Measurements from ENCODE around the gene TMEM138.
A peak's percentile ranks its signal among the peaks of the same experiment; 100 is the strongest.

TMEM138 gene

DNA sequence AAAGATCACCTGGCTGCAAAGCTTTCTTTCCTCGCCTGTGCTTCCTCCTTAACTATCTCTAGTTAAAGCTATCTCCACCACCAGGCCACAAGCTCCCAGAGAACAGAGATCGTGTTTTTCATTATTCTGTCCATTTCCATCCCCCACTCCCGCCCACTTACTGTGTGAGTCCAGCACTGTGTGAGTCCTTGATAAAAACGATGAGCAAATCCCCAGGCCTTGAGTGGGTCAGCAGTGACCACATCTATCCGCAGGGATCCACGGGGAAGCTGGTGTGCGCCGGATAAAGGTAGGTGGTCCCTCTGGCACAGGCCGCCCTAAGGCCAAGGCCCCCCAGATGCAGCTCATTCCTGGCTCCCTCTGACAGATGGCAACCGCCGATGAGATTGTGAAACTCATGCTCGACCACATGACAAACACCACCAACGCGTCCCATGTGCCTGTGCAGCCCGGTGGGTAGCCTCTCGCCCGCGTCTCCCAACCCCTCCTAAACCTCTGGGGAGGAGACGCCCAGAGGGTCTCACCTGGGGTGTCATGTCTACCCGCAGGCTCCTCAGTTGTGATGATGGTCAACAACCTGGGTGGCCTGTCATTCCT is 19.9 kb upstream of the TMEM138 start:
- DNase-seq = no peak

DNA sequence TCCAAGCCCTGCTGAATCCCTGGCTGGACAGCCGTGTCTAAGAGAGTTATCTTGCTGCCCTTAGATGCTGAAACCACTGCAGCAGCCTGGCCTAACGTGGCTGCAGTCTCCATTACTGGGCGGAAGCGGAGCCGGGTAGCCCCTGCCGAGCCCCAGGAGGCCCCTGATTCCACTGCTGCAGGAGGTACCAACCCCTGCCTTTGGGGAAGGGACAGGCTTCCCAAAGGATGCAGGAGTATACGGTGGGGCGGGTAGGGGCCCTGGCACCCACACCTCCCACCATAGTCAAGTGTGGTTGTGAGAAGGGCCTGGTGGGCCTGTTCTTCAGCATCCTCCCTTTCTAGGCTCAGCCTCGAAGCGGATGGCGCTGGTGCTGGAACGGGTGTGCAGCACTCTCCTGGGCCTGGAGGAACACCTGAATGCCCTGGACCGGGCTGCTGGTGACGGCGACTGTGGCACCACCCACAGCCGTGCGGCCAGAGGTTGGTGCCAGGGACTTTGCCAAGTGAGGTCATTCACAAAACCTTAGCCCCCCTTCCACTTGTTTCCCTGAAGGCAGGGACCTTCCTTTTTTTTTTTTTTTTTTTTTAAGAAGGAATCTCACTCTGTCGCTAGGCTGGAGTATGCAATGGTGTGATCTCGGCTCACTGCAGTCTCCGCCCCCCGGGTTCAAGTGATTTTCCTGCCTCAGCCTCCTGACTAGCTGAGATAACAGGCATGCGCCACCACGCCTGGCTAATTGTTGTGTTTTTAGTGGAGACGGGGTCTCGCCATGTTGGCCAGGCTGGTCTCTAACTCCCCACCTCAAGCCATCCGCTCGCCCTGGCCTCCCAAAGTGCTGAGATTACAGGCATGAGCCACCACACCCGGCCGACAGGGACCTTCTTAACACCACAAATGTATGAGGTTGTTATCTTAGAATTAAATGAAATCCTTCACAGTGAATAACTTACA is 18.1 kb upstream of the TMEM138 start:
- DNase-seq = peak; percentile 53

DNA sequence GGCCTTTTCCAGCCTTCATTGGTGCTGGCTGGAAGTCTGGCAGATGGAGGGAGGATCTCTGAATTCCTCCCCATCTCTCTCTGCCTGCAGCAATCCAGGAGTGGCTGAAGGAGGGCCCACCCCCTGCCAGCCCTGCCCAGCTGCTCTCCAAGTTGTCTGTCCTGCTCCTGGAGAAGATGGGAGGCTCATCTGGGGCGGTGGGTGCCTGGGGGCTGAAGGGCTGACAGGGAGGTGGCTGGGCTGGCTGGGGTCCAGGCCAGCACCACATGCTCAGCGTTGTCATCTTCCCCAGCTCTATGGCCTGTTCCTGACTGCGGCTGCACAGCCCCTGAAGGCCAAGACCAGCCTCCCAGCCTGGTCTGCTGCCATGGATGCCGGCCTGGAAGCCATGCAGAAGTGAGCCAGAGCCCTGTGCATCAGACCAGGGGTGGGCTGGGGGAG is 17.0 kb upstream of the TMEM138 start:
- DNase-seq = no peak

DNA sequence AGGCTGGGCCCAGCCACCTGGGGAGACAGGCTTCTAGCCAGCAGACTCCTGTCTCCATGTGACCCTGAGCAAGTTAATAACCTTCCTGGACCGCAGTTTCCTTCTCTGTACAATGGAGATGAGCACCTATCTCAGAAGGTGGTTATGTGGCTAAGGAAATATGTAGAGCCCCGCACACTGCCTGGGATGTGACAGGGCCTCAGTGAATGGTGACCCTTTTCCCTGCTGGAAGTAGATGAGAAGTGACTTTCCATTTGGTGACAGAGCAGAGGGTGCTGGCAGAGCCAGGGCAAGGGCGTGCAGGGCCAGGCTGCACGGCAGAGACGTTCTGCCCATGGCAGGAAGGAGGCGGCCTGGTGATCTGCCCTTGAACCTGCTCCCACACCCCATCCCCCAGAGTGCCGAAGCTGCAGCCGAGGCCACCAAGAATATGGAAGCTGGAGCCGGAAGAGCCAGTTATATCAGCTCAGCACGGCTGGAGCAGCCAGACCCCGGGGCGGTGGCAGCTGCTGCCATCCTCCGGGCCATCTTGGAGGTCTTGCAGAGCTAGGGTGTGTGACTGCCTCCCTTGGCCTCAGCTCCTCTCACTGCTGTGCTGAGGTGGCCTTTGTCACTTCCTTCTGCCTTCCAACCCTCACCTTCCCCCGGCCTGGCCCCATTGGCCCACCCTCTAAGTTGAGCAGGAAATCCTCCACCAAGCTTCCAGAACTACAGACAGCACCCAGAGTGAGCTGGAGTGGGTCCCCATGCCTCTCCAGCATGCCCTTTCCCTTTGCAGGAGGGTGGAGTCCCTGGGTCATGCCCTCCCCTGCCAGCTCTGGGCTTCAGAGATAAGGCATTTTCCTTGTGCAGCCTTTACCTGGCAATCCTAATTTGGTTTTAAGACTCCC is 16.0 kb upstream of the TMEM138 start:
- peak; percentile 87 for DNase-seq

DNA sequence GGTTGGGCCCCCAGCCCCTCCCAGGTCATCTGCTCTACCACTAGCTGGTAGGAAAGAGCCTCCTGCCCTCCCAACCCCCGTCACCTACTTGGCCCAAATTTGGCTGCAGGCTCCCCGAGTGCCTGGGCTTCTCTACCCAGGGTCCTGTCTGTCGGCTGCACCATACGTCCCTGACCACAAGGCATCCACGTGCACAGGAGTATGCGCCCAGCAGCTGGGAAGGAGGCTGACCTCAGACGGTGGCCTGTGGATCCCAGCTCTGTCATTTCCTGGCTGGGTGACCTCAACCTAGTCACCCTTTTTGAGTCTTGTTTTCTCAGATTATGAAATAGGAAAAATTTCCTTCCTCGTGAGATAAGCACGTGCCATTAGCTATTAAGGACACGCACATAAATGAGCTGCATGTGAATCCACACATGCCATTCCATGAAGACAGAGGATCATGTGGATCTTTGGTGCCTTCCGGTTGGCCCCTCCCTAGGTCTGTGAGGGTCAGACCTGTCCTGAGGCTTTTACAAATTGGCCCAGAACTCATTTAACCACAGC is 14.2 kb upstream of the TMEM138 start:
- DNase-seq = no peak

DNA sequence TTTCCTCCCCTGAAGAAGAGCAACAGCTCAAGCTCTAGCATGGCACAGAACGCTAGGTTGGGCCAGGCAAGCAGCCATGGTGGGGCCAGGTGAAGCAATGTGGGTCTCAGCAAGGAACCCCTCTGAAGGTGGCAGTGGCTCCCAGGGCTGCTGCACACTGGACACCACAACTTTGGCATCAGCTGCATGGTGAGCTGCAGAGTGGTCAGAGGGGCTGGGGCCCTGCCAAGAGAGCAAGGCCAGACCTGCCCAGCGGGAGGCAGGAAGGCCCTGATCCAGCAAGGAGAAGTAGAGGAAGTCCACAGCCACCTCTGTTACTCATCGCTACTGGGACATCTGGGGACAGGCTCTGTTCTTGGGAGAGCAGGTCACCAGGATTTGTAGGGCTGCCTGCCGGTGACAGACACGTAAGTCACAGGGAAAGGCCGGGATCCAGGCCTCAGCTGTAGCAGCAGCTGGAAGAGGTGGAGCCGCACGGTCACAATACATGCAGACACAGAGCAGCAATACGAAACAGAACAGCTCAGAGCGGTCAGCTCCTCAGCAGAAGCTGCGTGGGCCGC is 12.9 kb upstream of the TMEM138 start:
- no peak for DNase-seq

DNA sequence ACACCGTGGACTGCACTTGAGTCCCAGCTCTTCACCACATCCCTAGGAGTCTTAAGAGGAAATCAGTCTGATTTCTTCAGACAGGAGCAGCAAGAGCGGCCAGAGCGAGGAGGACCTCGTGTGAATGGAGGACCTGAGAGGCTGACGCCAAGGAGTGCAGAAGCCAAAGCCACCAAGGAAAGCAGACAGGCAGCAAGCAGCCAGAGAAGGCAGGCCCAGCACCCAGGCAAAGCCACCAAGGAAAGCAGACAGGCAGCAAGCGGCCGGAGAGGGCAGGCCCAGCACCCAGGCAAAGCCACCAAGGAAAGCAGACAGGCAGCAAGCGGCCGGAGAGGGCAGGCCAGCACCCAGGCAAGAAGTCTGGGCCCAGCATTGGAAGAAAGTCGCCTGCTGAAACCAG is 12.3 kb upstream of the TMEM138 start:
- no peak for DNase-seq

DNA sequence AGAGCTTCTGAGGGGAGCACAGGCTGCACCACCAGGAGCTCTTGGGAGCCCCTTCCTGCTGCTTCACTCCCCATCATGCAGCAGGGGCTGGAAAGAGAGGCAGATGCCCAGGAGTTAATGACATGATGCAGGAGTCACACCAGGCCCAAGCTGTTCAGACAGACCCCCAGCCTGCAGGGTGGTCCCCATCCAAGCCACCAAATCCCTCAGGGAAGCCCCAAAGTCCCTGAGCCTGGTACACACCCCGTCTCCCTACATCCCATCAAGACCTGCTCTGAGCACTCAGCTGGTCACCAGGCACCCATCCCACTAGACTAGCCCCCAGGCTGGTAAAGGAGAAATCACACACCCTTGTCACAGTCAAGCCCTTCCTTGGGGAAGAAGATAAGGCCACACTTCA is 11.8 kb upstream of the TMEM138 start:
- no peak for DNase-seq

DNA sequence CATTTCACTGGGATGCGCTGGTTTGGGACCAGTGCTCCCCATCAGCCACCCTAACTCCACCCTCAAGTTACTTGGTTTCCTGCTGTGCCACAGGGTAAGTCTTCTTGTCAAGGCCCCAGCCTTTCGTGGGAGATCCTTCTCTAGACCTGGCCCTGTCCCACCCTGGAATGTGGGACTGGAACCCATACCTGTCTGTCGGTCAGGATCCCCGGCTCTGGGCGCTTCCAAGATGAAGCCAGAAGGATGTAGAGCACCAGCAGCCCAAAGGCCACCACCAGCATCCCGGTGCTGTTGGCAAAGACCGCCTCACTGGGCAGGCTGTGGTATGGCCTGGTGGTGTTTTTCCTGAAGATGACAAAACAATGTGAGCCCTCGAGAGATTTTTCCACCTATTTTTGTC is 11.4 kb upstream of the TMEM138 start:
- DNase-seq = no peak

DNA sequence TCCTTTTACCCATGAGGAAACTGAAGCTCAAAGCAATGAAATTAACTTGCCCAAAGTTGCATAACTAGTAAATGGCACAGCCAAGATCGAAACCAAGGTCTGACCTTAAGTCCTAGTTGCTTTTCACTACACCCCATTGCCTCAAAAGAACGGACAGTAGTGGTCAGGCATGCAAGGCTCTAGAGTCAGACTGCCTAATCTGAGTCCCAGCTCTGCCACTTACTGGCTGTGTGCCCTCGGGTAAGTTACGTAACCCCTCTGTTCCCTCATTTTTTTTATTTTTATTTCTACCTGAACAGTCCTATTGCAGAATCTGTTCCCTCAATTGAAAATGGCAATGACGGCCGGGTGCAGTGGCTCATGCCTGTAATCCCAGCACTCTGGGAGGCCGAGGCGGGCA is 10.1 kb upstream of the TMEM138 start:
- DNase-seq = no peak

DNA sequence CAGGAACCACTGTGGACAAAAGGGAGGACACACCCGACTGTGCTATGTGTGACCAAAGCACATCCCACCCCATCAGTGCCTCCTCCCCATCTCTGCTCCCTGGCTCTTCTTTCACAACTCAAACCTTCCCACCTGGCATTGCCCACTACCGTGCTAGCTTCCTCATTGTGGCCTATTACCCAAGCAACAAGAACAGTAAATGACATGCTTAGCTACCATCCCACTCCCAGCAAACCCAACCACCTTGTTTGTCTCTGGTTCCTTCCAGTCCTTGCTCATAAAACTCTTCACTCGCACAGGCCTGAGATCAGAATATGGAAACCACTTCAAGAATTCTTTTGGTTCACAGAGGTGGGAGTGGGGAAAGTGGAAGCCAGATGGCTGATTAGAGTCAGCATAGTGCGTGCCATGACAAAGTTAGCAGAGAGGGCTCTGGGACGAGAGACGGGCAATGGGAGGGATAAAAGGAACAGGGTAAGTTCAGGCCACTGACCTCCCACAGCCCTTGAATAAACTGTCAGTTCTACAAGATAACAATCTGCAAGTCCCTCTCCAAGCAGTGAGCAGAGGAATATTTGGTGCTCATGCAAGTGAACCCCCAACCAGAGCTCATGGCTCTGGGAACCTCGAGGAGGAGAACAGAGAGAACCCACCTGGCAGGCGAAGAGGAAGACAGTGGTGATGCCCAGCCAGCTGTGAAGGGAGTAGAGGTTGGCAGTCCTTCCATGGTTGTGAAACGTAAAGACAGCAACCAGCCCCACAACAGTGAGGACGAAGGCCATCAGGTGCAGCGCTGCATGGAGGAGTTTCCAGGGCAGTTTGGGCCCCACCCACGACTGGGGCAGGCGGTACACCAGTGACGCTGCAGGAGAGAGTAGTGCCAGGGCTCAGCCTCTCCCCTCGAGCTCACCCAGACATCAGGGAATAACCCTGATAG is 8.8 kb upstream of the TMEM138 start:
- DNase-seq = no peak

DNA sequence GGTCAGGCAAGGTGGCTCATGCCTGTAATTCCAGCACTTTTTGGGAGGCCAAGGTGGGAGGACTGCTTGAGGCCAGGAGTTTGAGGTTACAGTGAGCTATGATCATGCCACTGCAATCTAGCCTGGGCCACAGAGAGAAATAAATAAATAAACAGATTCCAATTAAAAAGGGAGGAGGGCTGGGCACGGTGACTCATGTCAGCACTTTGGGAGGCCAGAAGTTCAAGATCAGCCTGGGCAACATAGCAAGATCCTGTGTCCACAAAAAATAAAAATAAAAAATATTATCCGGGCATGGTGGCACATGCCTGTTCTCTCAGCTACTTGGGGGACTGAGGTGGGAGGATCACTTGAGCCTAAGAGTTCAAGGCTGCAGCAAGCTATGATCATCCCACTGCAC is 8.0 kb upstream of the TMEM138 start:
- no peak for DNase-seq

DNA sequence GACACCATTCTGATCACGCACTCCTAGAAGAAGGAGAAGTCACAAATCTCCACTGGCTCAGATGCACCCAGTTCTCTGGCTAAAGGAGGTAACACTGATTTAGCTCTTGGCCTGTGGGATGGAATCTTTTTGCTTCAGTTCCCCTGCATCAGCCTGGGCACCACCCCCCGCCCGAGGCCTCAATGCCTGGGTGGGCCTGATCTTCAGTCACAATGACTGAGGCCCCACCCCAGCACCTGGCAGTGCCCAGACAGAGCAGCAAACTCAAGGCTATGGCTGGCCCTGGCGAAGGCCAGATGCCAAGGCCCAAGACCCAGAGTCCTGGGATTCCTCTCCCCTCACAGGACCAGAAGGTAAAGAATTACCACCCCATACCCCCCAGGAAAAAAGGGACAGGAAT is 5.5 kb upstream of the TMEM138 start:
- no peak for DNase-seq

DNA sequence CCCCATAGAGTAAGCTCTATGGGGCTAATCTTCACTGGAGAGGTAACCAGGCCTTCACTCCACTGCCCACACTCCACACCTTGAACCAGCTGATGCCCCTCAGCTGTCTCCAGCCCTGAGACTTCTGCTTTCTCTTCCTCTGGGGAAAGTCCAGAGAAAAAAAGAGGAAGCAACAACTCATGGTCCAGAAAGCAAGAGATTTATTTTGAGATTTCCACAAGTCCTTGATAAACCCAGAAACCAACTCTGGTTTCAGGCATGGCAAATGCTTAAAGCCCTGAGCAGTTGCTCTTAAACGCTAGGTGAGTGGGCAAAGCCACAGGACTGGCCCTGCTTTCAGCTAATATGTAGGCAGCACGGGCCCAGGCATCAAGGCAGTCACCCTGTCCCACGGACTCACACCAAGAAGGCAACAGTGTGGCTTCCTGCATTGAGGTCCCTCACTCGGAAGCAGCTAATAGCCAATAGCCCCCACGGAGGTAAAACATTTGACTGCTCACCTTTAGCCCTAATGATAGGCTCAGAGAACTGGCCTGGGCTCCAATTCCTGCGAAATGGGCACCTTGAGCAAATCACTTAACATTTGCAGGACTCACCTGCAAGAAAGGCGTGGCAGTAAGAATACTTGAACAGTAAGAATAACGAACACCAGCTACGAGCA is 4.8 kb upstream of the TMEM138 start:
- DNase-seq = peak; percentile 11

DNA sequence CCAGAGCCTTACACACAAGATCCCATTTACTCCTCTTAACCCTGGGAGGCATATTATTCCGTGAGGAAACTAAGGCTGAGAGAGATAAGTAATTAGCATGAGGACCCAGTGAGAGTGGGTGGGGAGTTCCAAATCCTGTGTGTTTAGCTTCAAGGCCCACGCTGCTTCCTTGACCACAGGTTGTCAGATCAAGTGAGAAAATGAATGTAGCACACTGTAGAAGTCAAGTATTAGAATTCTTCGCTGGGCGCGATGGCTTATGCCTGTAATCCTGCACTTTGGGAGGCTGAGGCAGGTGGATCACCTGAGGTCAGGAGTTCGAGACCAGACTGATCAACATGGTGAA is 4.3 kb upstream of the TMEM138 start:
- no peak for DNase-seq

DNA sequence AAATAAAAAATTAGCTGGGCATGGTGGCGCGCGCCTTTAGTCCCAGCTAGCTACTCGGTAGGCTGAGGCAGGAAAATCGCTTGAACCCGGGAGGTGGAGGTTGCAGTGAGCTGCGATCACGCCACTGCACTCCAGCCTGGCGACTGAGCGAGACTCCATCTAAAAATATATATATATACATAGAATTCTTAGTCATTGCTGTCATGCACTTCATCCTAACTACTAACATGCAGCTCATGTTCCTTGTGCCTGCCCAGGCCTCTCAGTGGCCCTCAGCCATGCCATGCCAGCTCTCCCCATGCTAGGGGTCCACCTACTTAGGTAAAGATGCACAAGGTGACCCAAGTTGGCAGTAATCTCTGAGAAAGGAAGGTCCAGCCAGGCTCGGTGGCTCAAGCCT is 3.6 kb upstream of the TMEM138 start:
- DNase-seq = no peak

DNA sequence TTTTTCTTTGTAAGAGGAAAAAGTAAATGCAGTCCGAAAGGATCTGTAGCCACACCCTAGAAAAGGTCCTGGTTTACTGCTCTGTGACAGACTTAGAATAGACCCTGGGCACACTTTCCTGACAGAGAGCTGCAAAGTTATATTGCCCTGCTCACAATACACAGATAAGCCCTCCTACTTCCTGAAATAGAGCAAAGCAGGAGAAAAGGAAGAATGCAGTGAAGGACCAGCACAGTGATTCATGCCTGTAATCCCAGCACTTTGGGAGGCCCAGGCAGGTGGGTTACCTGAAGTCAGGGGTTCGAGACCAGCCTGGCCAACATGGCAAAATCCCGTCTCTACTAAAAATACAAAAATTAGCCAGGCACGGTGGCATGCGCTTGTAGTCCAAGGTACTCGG is 2.7 kb upstream of the TMEM138 start:
- DNase-seq = no peak

DNA sequence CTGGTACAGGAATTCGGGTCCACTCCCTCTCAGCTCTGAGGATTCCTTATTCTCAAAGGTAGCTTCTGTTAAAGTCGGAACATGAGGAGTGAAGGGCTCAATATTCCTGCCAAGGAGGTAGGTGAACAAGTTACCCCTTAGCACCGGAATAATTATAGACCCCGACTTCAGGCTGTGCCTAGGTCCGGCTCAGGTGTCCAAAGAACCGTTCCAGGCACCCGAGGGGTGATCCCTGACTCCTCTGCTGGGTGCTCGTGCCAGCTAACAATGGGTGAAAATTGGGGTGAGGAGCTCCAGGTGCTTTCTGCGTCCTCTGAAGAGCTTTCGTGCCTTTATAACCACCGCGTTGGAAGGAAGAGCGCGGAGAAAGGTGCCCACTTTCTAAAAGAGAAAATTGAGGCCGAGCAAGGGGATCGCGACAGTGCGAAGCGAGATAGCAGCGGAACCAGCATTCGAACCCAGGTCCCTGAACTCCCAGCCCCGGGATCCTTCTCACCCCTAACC is 885 bp upstream of the TMEM138 start:
- DNase-seq = no peak

DNA sequence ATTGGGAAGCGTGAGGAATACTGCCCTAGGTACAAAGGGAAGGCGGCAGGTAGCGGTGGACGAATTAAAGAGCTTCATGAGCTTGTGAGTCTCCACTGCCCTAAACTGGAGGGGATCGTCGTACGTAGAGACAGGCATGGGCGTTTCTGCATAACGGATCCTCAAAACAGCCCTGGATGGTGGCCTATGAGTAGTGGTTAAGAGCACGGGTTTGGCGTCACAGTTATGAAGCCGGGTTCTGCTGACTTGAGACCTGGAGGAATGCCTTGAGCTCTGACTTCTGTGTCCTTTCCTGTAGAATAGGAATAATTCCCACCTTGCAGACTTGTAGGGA is 335 bp downstream of the TMEM138 start:
- DNase-seq = peak; percentile 66

DNA sequence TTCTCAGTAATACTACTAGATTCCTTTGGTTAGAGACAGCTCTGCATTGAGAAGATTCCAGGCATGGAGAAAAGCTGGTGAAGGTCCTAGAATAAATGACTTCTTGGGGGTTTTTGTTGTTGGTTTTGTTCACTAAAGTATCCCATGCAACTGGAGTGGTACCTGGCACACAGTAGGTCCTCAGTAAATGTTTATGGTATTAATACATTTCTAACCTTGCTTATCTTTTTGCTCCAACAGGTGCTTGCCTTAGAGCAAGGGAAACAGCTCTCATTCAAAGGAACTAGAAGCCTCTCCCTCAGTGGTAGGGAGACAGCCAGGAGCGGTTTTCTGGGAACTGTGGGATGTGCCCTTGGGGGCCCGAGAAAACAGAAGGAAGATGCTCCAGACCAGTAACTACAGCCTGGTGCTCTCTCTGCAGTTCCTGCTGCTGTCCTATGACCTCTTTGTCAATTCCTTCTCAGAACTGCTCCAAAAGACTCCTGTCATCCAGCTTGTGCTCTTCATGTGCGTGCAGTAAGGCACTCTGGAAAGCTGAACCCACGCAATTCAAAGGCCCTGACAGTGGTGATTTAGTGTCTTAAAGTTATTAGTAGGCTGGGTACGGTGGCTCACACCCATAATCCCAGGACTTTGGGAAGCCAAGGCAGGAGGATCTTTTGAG is 2.0 kb downstream of the TMEM138 start:
- no peak for DNase-seq

DNA sequence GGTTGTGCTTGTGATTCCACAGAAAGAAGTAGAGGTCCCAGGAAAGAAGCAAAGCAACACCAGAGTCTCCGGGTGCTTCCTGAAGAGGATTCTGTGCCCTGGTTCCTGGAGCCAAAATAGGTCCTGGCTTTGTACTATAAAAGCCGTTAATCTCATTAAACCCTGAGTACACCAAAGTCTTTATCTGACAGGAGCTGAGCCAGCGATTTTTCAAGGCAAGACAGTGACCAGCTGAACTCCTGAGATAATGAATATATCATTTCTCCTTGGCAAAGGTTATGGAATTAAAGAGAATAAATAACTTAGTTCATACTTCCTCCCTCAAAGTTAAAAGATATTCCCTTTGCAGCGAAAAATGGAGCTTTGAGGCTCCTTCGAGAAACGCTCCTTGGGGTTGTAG is 5.2 kb downstream of the TMEM138 start:
- peak; percentile 95 for DNase-seq
